ENCODE measurements around the gene CWF19L1. TPM values are rescaled to one million over a fixed set of nuclear protein-coding genes. Genes with fewer than 3 reads are reported as not detected.

Gene CWF19L1
- polyA plus RNA-seq, 1 donor: 38.8 TPM

Other genes starting within 250 kb of the CWF19L1 start
- 3.0 TPM for gene CPN1, start 185.8 kb downstream of the CWF19L1 start, polyA plus RNA-seq (ENCODE audit: insufficient read length)
- gene ERLIN1, start 81.6 kb downstream of the CWF19L1 start, polyA plus RNA-seq (ENCODE audit: insufficient read length): 59.1 TPM
- 36.7 TPM for gene CHUK, start 38.0 kb downstream of the CWF19L1 start, polyA plus RNA-seq (ENCODE audit: insufficient read length)
- gene BLOC1S2, start 19.0 kb upstream of the CWF19L1 start, polyA plus RNA-seq (ENCODE audit: insufficient read length): 43.7 TPM
- 0.38 TPM for gene PKD2L1, start 62.6 kb upstream of the CWF19L1 start, polyA plus RNA-seq (ENCODE audit: insufficient read length)
- gene SCD, start 79.6 kb upstream of the CWF19L1 start, polyA plus RNA-seq (ENCODE audit: insufficient read length): 36.3 TPM
- gene WNT8B, start 195.4 kb upstream of the CWF19L1 start, polyA plus RNA-seq (ENCODE audit: insufficient read length): 0.85 TPM

All from left kidney (tissue), 1 donor.